Measurements from ENCODE around the gene RASSF4. TPM values are rescaled to one million over a fixed set of nuclear protein-coding genes. Genes with fewer than 3 reads are reported as not detected.

The RASSF4 gene
- total and polyA plus RNA-seq, 12 donors, result 41.2 to 120 (median 79.9) TPM

DNA sequence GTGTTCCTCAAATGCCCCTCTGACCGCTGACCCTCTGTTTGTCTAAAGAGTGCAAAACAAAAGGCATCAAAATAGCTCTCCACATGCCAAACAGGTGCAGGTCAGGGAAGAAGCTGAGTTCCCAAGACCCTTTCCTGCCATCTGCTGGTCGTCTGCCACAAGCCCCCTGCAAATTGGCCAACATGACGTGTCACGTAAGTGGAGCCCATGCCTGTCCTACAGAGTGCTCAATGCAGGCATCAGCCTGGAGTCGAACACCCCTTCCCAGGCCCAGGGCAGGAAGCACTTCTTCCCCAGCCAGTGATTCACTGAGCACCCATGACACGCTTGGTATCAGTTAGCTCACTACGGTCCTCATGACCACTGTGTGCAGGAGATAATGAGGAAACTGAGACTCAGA lies 34.4 kb upstream of the RASSF4 start:
- no peak overlapping the region for H3K27ac ChIP-seq
- H3K4me3 ChIP-seq, result no peak overlapping the region
- H3K9me3 ChIP-seq, result no peaks in the 10 kb centered on the region
- no peak for DNase-seq
- H3K27me3 ChIP-seq, result no peaks in the 10 kb centered on the region
- H3K4me1 ChIP-seq, result no peaks in the 10 kb centered on the region
- TF ChIP-seq, protein P1, sequence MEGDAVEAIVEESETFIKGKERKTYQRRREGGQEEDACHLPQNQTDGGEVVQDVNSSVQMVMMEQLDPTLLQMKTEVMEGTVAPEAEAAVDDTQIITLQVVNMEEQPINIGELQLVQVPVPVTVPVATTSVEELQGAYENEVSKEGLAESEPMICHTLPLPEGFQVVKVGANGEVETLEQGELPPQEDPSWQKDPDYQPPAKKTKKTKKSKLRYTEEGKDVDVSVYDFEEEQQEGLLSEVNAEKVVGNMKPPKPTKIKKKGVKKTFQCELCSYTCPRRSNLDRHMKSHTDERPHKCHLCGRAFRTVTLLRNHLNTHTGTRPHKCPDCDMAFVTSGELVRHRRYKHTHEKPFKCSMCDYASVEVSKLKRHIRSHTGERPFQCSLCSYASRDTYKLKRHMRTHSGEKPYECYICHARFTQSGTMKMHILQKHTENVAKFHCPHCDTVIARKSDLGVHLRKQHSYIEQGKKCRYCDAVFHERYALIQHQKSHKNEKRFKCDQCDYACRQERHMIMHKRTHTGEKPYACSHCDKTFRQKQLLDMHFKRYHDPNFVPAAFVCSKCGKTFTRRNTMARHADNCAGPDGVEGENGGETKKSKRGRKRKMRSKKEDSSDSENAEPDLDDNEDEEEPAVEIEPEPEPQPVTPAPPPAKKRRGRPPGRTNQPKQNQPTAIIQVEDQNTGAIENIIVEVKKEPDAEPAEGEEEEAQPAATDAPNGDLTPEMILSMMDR (IDR thresholded peaks at IDR 0.05), result peak in 6 of 9 donors; percentile 9 to 31 (median 24)
- H3K36me3 ChIP-seq, result no peaks in the 10 kb centered on the region
- 57 to 61% methylated on average over 7 of the region's 7 CpGs for WGBS, 2 donors
- intact Hi-C loops (cut with DNase I), result no loop called here
- ATAC-seq, result no peak

DNA sequence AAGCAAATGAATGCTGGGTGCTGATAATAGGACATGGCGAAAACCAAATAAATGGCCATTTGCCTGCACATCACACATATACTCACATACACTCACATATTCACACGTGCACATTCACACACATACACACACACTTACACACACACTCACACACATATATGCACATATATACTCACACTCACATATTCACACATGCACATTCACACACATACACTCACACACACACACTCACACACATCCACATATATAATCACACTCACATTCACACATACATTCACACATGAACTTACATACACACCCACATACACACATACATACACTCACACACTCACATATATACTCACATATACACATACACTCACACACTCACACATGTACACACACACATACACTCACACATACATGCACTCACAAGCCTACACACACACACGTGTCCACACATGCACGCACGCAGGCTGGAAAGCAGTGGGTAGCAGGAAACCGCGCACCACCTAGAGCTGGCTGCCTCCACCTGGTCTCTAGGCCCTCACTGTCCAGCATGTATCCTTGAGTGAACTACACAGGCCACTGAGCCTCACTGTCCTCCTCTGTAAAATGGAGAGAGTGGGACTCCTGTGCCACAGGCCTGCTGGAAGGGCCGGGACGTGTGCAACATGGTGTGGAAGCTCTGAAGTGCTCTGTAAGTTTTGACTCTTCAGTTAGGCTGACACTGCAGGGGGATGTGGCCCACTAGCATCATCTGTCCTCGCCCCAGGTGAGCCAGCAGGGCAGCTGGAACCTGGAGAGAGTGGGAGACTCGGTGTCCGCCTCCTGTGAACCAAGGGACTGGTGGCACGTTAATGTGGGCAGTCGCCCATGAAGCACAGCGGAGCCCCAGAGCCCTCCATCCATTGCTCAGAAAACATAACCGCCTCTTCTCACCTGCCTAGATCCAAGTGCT lies 33.5 kb upstream of the RASSF4 start:
- no peaks in the 10 kb centered on the region for H3K27me3 ChIP-seq
- ATAC-seq, result no peak
- H3K27ac ChIP-seq, result no peak overlapping the region
- no peak overlapping the region for H3K4me3 ChIP-seq
- no peaks in the 10 kb centered on the region for H3K9me3 ChIP-seq
- H3K36me3 ChIP-seq, result no peaks in the 10 kb centered on the region
- WGBS, 2 donors, result 91 to 98% methylated on average over 16 of the region's 16 CpGs
- intact Hi-C loops (cut with DNase I), result no loop called here
- no peaks in the 10 kb centered on the region for H3K4me1 ChIP-seq
- TF ChIP-seq, protein P1 (IDR thresholded peaks at IDR 0.05), result no peak
- no peak for DNase-seq

GRCh38 chr10:44926751-44927351 lies 32.8 kb upstream of the RASSF4 start:
- TF ChIP-seq, protein P1 (IDR thresholded peaks at IDR 0.05), result no peak
- intact Hi-C loops (cut with DNase I), result no loop called here
- Histone ChIP-seq H3K36me3 (no peaks in the 10 kb centered on the region), H3K4me3 (no peak overlapping the region), H3K4me1 (no peaks in the 10 kb centered on the region), H3K27ac (no peak overlapping the region), H3K9me3 (no peaks in the 10 kb centered on the region), H3K27me3 (no peaks in the 10 kb centered on the region)
- DNase-seq, result no peak
- ATAC-seq, result no peak
- 68 to 75% methylated on average over 10 of the region's 10 CpGs for WGBS, 2 donors

GRCh38 chr10:44927352-44927751 lies 32.2 kb upstream of the RASSF4 start:
- Histone ChIP-seq H3K27ac (no peak overlapping the region), H3K4me1 (peaks cover 0 to 3% (median 1%) of the 10 kb centered on the region in 9 donors), H3K4me3 (no peak overlapping the region), H3K36me3 (no peaks in the 10 kb centered on the region), H3K27me3 (no peaks in the 10 kb centered on the region), H3K9me3 (no peaks in the 10 kb centered on the region)
- ATAC-seq, result peak in 2 of 8 donors; percentile 35 to 45
- WGBS, 2 donors, result 75 to 77% methylated on average over 2 of the region's 2 CpGs
- intact Hi-C loops (cut with DNase I), result no loop called here
- DNase-seq, result no peak
- TF ChIP-seq, protein P1 (IDR thresholded peaks at IDR 0.05), result no peak

Measured in heart right ventricle (tissue), 16 donors.